GM10266 (cell line): ENCODE results near the gene ADCY2.

Experiments
- DNase-seq: peaks from one replicate; pipeline ENCODE4 v3.0.0; 2012; ENCODE audit errors: extremely low spot score
- CTCF ChIP-seq: IDR thresholded peaks from 2 replicates; pipeline ENCODE4 v1.5.1; 2012; ENCODE audit warnings: mild to moderate bottlenecking, low read depth; ENCODE audit not compliant: control insufficient read depth, insufficient read depth; ENCODE audit errors: missing control alignments

Gene ADCY2

GRCh38 chr5:7762267-7762666 is 366.3 kb downstream of the ADCY2 start:
- no peak for DNase-seq

GRCh38 chr5:7763621-7764072 is 367.7 kb downstream of the ADCY2 start:
- no peak for TF ChIP-seq CTCF
- no peak for DNase-seq

More at GRCh38 chr5:7762267-7762666, 366.3 kb downstream of the ADCY2 start:
- peak; percentile 47 for TF ChIP-seq CTCF

GRCh38 chr5:7764452-7764851 is 368.5 kb downstream of the ADCY2 start:
- no peak for TF ChIP-seq CTCF
- DNase-seq: no peak

GRCh38 chr5:7770436-7770835 is 374.5 kb downstream of the ADCY2 start:
- DNase-seq: no peak
- no peak for TF ChIP-seq CTCF

GRCh38 chr5:7772141-7772540 is 376.2 kb downstream of the ADCY2 start:
- TF ChIP-seq CTCF: no peak
- DNase-seq: no peak

- no peak for TF ChIP-seq CTCF
- no peak for DNase-seq
These were observed 377.2 kb downstream of the ADCY2 start for GRCh38 chr5:7773178-7773577.

GRCh38 chr5:7776442-7776841 is 380.5 kb downstream of the ADCY2 start:
- DNase-seq: no peak

More at GRCh38 chr5:7776442-7776841, 380.5 kb downstream of the ADCY2 start:
- TF ChIP-seq CTCF: no peak
